ENCODE results near the gene COL13A1.

The COL13A1 gene

GRCh38 chr10:69866688-69867461 is 65.2 kb downstream of the COL13A1 start:
- DNase-seq (ENCODE audit: low read depth), result no peak

DNA sequence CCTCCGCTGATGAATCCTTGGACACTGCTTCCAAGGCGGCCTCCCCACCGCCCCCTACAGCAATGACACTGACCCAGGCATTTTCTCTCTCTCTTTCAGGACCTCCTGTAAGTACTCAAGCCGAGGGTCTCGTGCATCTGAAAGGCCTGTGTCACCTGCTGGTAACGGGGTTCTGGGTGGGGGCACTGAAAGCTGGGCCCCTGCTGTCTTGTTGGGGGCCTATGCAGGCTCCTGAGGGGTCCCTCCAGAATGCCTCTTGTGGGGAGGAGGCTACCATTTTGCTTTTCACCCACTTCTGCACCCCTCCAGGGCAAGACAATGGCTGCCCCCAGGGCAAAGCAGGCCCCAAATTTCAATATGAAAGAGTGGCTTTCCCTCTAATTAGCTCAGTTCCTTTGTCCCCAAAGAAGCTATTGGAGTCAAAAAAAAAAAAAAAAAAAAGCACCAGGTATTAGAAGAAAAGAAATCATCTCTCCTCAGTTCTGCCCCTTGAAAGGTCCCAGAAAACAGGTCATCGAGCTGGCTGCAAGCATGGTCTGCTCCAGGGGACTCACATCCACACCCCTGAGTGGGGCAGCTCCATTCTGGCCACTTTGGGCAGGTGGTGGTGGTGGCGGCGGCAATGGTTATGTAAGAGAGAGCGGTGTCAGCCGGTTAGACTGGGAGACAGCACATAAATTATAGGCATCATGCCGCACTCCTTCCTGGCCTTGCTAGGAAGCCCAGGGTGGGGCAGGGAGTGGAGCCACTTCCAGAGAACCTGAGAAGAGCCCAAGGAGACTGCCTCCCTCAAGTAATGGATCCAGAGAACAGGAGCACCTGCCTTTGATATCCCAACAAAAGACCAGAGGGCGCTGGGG is 66.2 kb downstream of the COL13A1 start:
- DNase-seq (ENCODE audit: low read depth), result no peak

- DNase-seq (ENCODE audit: low read depth), result no peak
Measured at GRCh38 chr10:69868821-69869220, 67.1 kb downstream of the COL13A1 start.

GRCh38 chr10:69869291-69869961 is 67.7 kb downstream of the COL13A1 start:
- DNase-seq (ENCODE audit: low read depth), result no peak

DNA sequence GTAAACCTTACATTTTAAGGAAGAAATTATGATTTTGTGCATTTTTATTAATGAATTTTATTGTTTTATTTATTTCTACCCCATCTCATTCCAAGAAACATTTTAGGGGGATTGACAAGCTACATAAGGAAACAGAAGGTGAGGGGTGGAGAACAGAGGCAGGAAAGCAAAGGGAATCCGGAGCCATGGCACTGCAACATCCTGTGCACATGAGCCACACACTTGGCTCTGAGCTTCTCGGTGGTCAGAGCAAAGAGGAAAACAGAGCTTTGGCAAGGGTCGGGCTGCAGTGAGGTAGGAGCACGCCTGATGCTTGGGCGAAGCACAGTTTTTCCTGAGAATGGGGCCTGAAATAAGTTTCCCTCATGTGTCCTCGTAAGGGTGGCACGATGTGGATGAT is 68.9 kb downstream of the COL13A1 start:
- DNase-seq (ENCODE audit: low read depth), result no peak

DNA sequence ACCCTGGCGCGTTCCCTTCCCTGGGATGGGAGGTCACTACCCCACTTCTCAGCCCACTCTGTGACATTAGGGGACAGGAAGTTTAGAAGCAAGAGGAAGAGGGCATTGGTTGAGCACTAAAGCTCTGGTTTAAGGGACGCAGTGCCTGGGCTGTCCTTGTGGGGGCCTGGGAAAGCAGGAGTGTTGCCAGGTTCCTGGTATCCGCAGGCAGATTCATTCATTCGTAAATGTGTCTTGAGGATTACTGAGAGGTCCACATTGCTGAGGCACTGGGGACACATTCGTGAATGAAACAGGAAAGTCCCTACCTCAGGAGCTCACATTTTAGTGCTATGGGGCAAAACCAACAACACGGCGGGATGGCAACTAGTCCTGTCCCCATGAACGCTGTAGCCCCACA is 69.4 kb downstream of the COL13A1 start:
- DNase-seq (ENCODE audit: low read depth), result no peak

DNA sequence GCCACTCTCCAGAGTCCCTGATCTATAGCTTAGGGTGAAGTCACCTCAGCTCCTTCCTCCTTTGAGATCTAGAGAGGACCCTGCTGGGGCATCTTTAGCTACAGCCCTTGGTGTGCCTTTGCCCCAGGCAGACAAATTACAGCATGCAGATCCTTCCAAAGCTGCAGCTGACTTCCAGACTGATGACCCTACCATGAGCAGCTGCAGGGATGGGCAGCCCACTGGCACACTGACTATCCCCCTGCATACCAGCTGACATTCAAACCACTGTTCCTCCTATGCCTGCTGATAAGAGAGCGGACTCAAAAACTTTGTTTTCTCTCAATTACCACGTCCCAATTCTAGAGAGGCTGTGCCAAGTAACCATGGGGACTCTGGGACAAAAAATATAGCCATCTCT is 70.6 kb downstream of the COL13A1 start:
- no peak for DNase-seq (ENCODE audit: low read depth)

DNA sequence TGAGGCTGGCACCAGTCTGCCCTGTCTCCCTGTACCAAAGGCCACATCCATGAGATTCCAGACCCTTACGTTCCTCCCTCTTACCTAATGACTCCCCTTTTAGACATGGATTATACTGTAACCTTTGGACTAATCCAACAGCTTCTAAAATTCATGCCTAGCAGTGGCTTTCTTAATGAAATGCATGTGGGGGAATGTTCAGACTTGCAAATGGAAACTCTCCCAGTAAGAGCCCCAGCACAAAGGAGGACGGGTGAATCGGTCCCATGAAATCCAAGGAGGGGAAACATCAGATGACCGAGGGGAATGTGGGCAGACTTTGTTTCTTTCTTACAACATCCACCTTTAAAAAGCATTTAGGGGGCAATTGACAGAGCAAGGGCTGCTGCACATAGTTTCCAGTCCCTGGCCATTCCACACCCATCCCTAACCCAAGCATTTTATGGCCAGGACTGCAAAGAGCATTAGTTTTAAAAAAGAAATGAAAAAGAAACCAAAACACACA is 71.5 kb downstream of the COL13A1 start:
- no peak for DNase-seq (ENCODE audit: low read depth)

GRCh38 chr10:69874449-69874848 is 72.7 kb downstream of the COL13A1 start:
- no peak for DNase-seq (ENCODE audit: low read depth)

DNA sequence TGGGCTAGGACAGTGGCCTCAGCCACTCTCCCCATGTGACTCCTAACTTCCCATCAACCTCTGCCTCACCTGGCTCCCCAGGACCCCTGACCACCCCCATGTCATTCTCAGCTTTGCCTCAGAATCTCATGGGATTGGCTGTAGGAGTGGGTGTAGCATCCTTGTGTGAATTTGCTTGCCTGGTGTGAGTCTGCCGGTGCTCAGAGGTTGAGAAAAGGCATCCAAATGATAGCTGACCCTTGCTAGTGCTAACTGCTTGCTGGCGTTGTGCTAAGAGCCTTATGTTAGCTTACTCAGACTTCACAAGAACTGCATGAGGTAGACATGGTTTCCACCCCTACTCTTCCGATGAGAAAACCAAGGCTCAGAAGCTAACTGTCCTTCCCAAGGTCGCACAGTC is 74.2 kb downstream of the COL13A1 start:
- DNase-seq (ENCODE audit: low read depth), result no peak

- no peak for DNase-seq (ENCODE audit: low read depth)
Measured at GRCh38 chr10:69876286-69876685, 74.6 kb downstream of the COL13A1 start.

GRCh38 chr10:69876931-69877330 is 75.2 kb downstream of the COL13A1 start:
- DNase-seq (ENCODE audit: low read depth), result no peak

GRCh38 chr10:69878038-69878437 is 76.3 kb downstream of the COL13A1 start:
- DNase-seq (ENCODE audit: low read depth), result no peak

DNA sequence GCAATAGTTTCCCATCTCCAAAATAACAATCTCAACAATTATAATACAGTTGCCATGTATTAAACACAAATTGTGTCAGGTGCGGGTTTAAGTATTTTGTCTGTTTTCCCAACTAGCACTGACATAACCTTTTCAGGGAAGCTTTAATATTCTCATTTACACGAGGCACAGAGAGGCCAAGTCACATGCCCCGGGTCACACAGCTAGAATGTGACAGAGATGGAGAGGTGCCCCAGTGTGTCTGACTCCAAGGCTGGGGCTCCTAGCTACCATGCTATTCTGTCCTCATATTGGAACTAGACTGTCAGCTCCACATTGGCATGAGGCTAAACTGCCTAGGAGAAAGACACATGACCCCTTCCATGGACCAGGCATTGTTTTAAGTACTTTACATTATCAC is 77.2 kb downstream of the COL13A1 start:
- no peak for DNase-seq (ENCODE audit: low read depth)

- DNase-seq (ENCODE audit: low read depth), result no peak
Measured at GRCh38 chr10:69879634-69880257, 78.0 kb downstream of the COL13A1 start.

- no peak for DNase-seq (ENCODE audit: low read depth)
Measured at GRCh38 chr10:69880301-69881081, 78.8 kb downstream of the COL13A1 start.

DNA sequence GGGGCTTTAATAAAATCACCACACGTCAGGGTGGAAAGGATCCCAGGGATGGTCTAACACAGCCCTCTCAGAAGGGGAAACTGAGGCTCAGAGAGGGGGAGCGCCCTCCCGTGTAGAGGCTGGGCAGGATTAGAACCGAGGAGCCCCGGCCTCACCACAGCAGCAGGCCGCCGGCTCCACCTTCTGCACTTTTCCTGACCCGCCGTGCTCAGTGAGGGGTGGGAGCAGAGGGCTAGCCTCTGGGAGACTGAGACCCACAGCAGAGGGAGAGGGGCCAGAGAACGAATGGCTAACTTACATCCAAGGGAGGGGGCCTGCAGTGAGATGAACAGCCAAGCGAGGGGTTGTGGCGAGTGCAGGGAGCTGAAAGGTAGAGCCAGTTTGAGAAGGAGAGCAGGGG is 79.5 kb downstream of the COL13A1 start:
- DNase-seq (ENCODE audit: low read depth), result no peak

- DNase-seq (ENCODE audit: low read depth), result no peak
Measured at GRCh38 chr10:69883310-69884023, 81.8 kb downstream of the COL13A1 start.

DNA sequence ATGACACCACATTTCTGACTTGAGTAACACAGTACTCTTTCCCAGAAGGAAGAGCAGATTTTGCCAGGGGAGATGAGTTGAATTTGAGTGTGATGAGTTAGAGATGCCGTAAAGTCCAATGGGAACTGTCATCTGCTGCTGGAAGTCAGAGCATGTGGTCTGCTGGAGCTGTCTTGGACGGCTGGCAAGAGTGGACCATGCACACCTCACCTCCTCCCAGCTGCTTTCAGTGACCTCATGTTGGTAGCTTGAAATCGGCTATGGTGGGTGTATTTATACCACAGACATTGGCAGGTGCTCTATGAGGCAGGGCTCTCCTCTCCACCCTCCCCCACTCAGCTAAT is 82.3 kb downstream of the COL13A1 start:
- no peak for DNase-seq (ENCODE audit: low read depth)

- no peak for DNase-seq (ENCODE audit: low read depth)
Measured at GRCh38 chr10:69884686-69885085, 83.0 kb downstream of the COL13A1 start.

All from stimulated activated CD8-positive, alpha-beta memory T cell treated with anti-CD3 and anti-CD28 coated beads, Interleukin-15, amount 100 ng/mL, for 24 hours (primary cell).